Measurements from ENCODE around the gene HLF.

Gene HLF

DNA sequence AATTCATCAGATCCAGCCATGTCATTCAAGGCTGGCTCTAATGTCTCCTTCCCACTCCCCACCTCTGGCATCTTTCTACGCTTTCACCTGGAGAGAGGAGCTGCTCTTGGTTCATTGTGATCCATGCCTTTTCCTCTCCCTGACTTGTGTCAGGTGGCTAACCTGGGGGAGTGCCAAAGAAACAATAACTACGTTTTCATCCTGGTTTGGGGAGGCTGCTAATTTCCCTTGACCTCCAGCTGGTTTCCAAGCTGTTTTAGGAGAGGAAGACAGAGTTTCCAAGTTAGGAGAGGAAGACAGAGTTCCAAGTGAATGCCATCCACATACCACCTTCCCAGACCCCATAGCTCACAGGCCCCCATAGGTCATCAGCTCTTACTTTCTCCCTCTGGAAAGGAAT is 40.0 kb upstream of the HLF start:
- Histone ChIP-seq H3K36me3 (replicated peaks) (no peaks in the 10 kb centered on the region), H3K27me3 (replicated peaks) (no peaks in the 10 kb centered on the region), H3K27ac (no peak overlapping the region), H3K4me3 (ENCODE audit: low read depth, low read length) (no peak overlapping the region)
- in situ Hi-C loops (cut with HindIII; ENCODE audit: low pct_ligation_motif_present, low sequenced_read_pairs) = no loop called here
- no peak for DNase-seq
- TF ChIP-seq, protein P1, sequence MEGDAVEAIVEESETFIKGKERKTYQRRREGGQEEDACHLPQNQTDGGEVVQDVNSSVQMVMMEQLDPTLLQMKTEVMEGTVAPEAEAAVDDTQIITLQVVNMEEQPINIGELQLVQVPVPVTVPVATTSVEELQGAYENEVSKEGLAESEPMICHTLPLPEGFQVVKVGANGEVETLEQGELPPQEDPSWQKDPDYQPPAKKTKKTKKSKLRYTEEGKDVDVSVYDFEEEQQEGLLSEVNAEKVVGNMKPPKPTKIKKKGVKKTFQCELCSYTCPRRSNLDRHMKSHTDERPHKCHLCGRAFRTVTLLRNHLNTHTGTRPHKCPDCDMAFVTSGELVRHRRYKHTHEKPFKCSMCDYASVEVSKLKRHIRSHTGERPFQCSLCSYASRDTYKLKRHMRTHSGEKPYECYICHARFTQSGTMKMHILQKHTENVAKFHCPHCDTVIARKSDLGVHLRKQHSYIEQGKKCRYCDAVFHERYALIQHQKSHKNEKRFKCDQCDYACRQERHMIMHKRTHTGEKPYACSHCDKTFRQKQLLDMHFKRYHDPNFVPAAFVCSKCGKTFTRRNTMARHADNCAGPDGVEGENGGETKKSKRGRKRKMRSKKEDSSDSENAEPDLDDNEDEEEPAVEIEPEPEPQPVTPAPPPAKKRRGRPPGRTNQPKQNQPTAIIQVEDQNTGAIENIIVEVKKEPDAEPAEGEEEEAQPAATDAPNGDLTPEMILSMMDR (IDR thresholded peaks at IDR 0.05; ENCODE audit: low read depth, low read length, missing control alignments) = no peak

DNA sequence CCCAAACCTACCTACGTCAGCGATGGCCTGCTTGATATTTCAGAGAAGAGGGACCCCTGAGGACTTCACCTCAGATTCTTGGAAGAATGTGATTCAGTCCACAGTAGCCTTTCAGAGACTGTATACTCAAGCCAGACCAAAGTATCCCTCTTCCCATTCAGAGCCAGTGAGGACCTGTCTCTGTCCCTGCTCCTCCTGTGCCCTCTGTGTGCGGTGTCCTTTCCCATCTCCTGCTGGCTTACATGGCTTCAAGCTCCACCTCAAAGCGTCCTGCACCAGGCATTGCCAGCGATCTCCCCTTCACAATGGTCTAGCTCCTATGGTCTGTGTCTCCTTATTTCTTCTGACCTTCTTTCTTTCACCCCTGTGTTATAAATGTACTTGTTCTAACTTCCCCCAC is 39.5 kb upstream of the HLF start:
- TF ChIP-seq, protein P1 (IDR thresholded peaks at IDR 0.05; ENCODE audit: low read depth, low read length, missing control alignments) = no peak
- Histone ChIP-seq H3K4me3 (ENCODE audit: low read depth, low read length) (no peak overlapping the region), H3K36me3 (replicated peaks) (no peaks in the 10 kb centered on the region), H3K27me3 (replicated peaks) (no peaks in the 10 kb centered on the region), H3K27ac (no peak overlapping the region)
- no peak for DNase-seq
- in situ Hi-C loops (cut with HindIII; ENCODE audit: low pct_ligation_motif_present, low sequenced_read_pairs) = no loop called here

DNA sequence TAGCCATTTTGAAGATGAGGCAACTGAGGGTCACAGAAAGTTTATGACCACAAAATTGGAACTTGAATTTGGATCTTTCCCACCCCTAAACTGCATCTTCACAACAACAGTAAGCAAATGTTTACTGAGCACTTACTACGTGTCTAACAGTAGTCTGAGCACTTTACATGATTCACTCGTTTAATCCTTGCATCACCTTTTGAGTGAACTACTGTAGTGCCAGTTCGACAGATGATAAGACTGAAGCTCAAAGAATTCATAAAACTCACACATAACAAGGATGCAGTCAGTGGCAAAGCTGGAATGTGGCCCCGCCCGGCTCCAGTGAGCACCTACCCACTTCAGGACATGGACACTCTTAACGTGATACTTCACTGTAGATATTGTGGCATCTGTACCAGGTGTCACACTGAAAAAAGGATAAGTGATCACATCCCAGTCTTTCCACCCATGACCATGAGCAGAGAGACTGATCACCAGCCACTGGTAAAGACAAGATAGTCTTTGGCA is 36.0 kb upstream of the HLF start:
- TF ChIP-seq, protein P1 (IDR thresholded peaks at IDR 0.05; ENCODE audit: low read depth, low read length, missing control alignments) = no peak
- no peak for DNase-seq

DNA sequence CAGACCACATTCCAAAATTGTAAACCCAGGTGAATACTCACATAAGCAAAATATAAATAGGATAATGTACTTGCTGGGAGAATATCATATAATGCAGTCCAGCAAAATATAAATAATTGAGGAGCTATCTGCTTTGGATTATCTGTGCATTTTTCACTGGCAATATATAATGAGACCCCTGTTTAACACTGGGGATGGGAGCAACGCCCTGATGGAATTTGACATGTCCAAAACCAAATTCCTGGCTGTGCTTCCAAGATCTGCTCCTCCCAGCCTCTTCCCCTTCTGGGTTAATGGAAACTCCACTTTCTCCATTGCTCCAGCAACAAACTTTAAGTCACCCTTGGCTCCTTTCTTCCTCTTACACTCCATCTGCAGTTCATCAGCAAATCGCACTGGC is 35.5 kb upstream of the HLF start:
- TF ChIP-seq, protein P1 (IDR thresholded peaks at IDR 0.05; ENCODE audit: low read depth, low read length, missing control alignments) = no peak

More for the DNA sequence above, 36.0 kb upstream of the HLF start:
- Histone ChIP-seq H3K36me3 (replicated peaks) (no peaks in the 10 kb centered on the region), H3K4me3 (ENCODE audit: low read depth, low read length) (no peak overlapping the region), H3K27me3 (replicated peaks) (no peaks in the 10 kb centered on the region), H3K27ac (no peak overlapping the region)
- in situ Hi-C loops (cut with HindIII; ENCODE audit: low pct_ligation_motif_present, low sequenced_read_pairs) = no loop called here

DNA sequence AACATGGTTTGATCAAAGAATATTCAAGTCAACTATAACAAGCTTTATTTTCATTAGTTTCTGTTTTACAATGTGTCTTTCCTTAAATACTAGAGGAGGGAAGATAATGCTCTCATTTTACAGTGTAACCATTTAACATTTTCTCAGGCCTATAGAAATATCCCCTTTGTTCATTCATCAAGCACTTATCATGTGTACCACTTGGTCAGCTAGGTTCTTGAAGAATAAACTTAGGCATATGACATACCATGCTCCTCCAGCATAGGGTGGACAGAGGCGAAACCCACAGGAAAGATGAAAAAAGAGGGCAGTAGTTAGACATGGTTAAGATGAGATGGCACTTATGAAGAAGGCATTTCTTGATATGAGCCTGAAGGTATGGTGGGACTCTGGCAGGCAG is 34.0 kb upstream of the HLF start:
- H3K4me3 ChIP-seq (ENCODE audit: low read depth, low read length) = no peak overlapping the region
- TF ChIP-seq, protein P1 (IDR thresholded peaks at IDR 0.05; ENCODE audit: low read depth, low read length, missing control alignments) = no peak
- H3K27ac ChIP-seq = no peak overlapping the region
- H3K36me3 ChIP-seq (replicated peaks) = no peaks in the 10 kb centered on the region
- no peaks in the 10 kb centered on the region for H3K27me3 ChIP-seq (replicated peaks)
- DNase-seq = no peak
- in situ Hi-C loops (cut with HindIII; ENCODE audit: low pct_ligation_motif_present, low sequenced_read_pairs) = no loop called here

More for the DNA sequence above, 35.5 kb upstream of the HLF start:
- in situ Hi-C loops (cut with HindIII; ENCODE audit: low pct_ligation_motif_present, low sequenced_read_pairs) = no loop called here
- Histone ChIP-seq H3K27ac (no peak overlapping the region), H3K27me3 (replicated peaks) (no peaks in the 10 kb centered on the region), H3K4me3 (ENCODE audit: low read depth, low read length) (no peak overlapping the region), H3K36me3 (replicated peaks) (no peaks in the 10 kb centered on the region)
- no peak for DNase-seq

DNA sequence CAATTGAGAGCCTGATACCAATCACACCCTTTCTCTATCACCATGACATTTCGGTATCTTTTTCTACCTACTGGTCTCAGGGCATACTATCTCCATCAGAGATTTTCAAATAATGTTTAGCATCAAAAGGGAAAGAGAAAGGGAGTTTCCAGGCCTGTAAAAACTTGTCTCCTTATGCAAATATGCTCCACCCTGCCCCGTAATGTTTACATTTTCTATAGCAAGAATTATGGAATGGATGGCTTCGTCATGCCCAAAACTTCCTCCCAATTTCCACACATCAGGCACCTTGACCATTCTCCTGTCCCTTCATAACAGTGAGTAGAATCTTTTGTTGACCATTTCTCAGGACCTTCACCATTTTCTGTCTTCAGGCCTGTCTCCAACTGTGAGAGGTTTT is 30.9 kb upstream of the HLF start:
- no peak overlapping the region for H3K27ac ChIP-seq
- TF ChIP-seq, protein P1 (IDR thresholded peaks at IDR 0.05; ENCODE audit: low read depth, low read length, missing control alignments) = no peak
- in situ Hi-C loops (cut with HindIII; ENCODE audit: low pct_ligation_motif_present, low sequenced_read_pairs) = no loop called here
- H3K36me3 ChIP-seq (replicated peaks) = no peaks in the 10 kb centered on the region
- no peak for DNase-seq
- H3K4me3 ChIP-seq (ENCODE audit: low read depth, low read length) = no peak overlapping the region
- no peaks in the 10 kb centered on the region for H3K27me3 ChIP-seq (replicated peaks)

Data from brain microvascular endothelial cell (primary cell).